Ovary (tissue), 9 donors: ENCODE data around the gene PSMC3IP. TPM values are rescaled to one million over a fixed set of nuclear protein-coding genes. Genes with fewer than 3 reads are reported as not detected.

Experiments used
- DNase-seq, 5 donors: peaks; one replicate each; pipeline ENCODE4 v3.0.0-alpha.2; 2019 to 2020
- H3K27ac ChIP-seq, 2 donors: fragments of 200-600 bp; one replicate each; pipeline versions ENCODE4 v1.5.1 to v1.8.0; 2019 to 2022
- H3K27me3 ChIP-seq: fragments of 200-600 bp; one replicate; pipeline ENCODE4 v1.8.0; 2022
- H3K36me3 ChIP-seq: fragments of 200-600 bp; sonication (generic); one replicate; pipeline ENCODE4 v1.5.1; 2019
- H3K4me1 ChIP-seq: one replicate; pipeline ENCODE4 v1.8.1; 2013; ENCODE audit warnings: mild to moderate bottlenecking, moderate library complexity; ENCODE audit not compliant: insufficient read depth
- H3K4me3 ChIP-seq: fragments of 200-600 bp; sonication (generic); one replicate; pipeline ENCODE4 v1.5.1; 2017
- H3K9me3 ChIP-seq, 2 donors: fragments of 200-600 bp in 1 of 2; sonication (generic) in 1 of 2; one replicate each; pipeline versions ENCODE4 v1.5.1 to v1.8.1; 2013 to 2019; ENCODE audit warnings: mild to moderate bottlenecking in 1 of 2, moderate library complexity in 1 of 2
- CTCF ChIP-seq, 3 donors: fragments of 450-650 bp in 2 of 3; fragments of 200-600 bp in 1 of 3; IDR thresholded peaks; one replicate each; pipeline versions ENCODE4 v1.5.1 to v1.8.0; 2016 to 2022; ENCODE audit warnings: antibody characterized with exemption in 3 of 3, mild to moderate bottlenecking in 1 of 3
- EP300 ChIP-seq: sonication (generic); formaldehyde crosslinking; IDR thresholded peaks from one replicate; pipeline ENCODE4 v1.6.1; 2017; ENCODE audit warnings: antibody characterized with exemption
- POLR2A ChIP-seq: fragments of 450-650 bp; IDR thresholded peaks from one replicate; pipeline ENCODE4 v1.6.1; 2017; ENCODE audit warnings: antibody characterized with exemption, mild to moderate bottlenecking, moderate library complexity
- WGBS, 3 donors: extraction: QIAGEN DNeasy Blood & Tissue Kit in 1 of 3; methylation state at CpG; one replicate each; pipeline versions ENCODE4 v1.1.5 to v1.1.7; 2013 to 2017; 5-methylcytosine and 5-hydroxymethylcytosine counted together
- intact Hi-C, 4 donors: fragments of 100-400 bp; cut with DNase I; formaldehyde crosslinking; loops; one replicate each; pipeline versions ENCODE4 v1.11.0 to v1.15.1; 2022 to 2023
- polyA plus RNA-seq, 2 donors: library from polyadenylated mRNA; stranded (reverse); fragments of 200-250 nt in 1 of 2; fragments of 350-450 nt in 1 of 2; fragmentation: Illumina TruSeq in 1 of 2; extraction: RNeasy Lipid Tissue Mini Kit (QIAGEN cat#74804) in 1 of 2; gene quantifications; one replicate each; pipeline ENCODE4 v1.2.3, GENCODE V29; 2013 to 2014
- total RNA-seq, 7 donors: library from RNA; depleted of rRNA in 2 of 7; stranded (reverse); fragments of >200 nt in 2 of 7; fragmentation: NEBNext Ultra II Directional in 3 of 7; extraction: Animal tissue kit (Norgen Biotek cat#: 25700) in 3 of 7; gene quantifications; one replicate each; pipeline versions ENCODE4 v1.1.0 to v1.2.4, GENCODE V29; 2016 to 2023
- donor health status: DM: no; HTN: no; CAD: no; lungs with moderate emphysema.
- donor health status: DM: no; HTN: no; CAD: no.
- donor health status: Bipolar disorder and iron deficiency.
- donor health status: DM: yes; HTN: yes; CAD: no.
- donor health status: DM: no; HTN: no; CAD: no.
- donor health status: DM: yes; HTN: yes; CAD: no.

Gene PSMC3IP
- total and polyA plus RNA-seq, 9 donors = 1.4 to 7.5 (median 4.4) TPM

GRCh38 chr17:42579794-42580551 lies 2.4 kb upstream of the PSMC3IP start:
- no peak overlapping the region for H3K27ac ChIP-seq
- intact Hi-C loops = loop anchor here in 2 of 4 donors (2.0 to 10.0 kb wide), 6 partner anchors 99 to 608 kb away; partner anchors contain the start of genes RAMP2 (in 2 of the 2), BECN1 (in 1 of the 2), CCR10 (in 1 of the 2) and CNTNAP1 (in 1 of the 2)
- no peaks in the 10 kb centered on the region for H3K9me3 ChIP-seq
- TF ChIP-seq POLR2A (no peak), CTCF (IDR thresholded peaks at IDR 0.05) (no peak), EP300 (no peak)
- WGBS, 3 donors = 21 to 51% (median 34%) methylated on average over 2 of the region's 2 CpGs
- no peaks in the 10 kb centered on the region for H3K27me3 ChIP-seq
- no peak overlapping the region for H3K4me3 ChIP-seq
- H3K4me1 ChIP-seq = peaks cover 4% of the 10 kb centered on the region
- no peaks in the 10 kb centered on the region for H3K36me3 ChIP-seq
- DNase-seq = peak in 1 of 5 donors; percentile 9

- Histone ChIP-seq H3K36me3 (no peaks in the 10 kb centered on the region), H3K4me1 (peaks cover 4% of the 10 kb centered on the region), H3K9me3 (no peaks in the 10 kb centered on the region), H3K27me3 (no peaks in the 10 kb centered on the region), H3K4me3 (peak overlapping the region; percentile 65), H3K27ac (peak overlapping the region in 1 of 2 donors; percentile 78)
- peak in 2 of 3 donors; percentile 70 to 72 for TF ChIP-seq CTCF (IDR thresholded peaks at IDR 0.05)
- no peak for TF ChIP-seq EP300
- DNase-seq = peak; percentile 69 to 87 (median 81)
- intact Hi-C loops = loop anchor here in 2 of 4 donors (2.0 to 5.0 kb wide), 3 partner anchors 100 to 606 kb away; partner anchors contain the start of genes CCR10 (in 1 of the 2) and CNTNAP1 (in 1 of the 2)
- 0 to 1% (median 0%) methylated on average over 20 of the region's 20 CpGs for WGBS, 3 donors
Observed at GRCh38 chr17:42578282-42578869, 847 bp upstream of the PSMC3IP start.

GRCh38 chr17:42577140-42577531 lies 393 bp downstream of the PSMC3IP start:
- peaks cover 4% of the 10 kb centered on the region for H3K4me1 ChIP-seq
- WGBS, 3 donors = 3 to 4% (median 3%) methylated on average over 18 of the region's 18 CpGs
- H3K4me3 ChIP-seq = peak overlapping the region; percentile 65
- H3K9me3 ChIP-seq = no peaks in the 10 kb centered on the region
- TF ChIP-seq CTCF (IDR thresholded peaks at IDR 0.05) = no peak
- TF ChIP-seq EP300 = no peak
- TF ChIP-seq POLR2A = no peak
- no peaks in the 10 kb centered on the region for H3K27me3 ChIP-seq
- H3K27ac ChIP-seq = no peak overlapping the region
- intact Hi-C loops = loop anchor here in 2 of 4 donors (1.0 to 5.0 kb wide), 3 partner anchors 100 to 605 kb away; partner anchors contain the start of genes CCR10 (in 1 of the 2) and CNTNAP1 (in 1 of the 2)
- DNase-seq = no peak
- H3K36me3 ChIP-seq = no peaks in the 10 kb centered on the region

GRCh38 chr17:42574463-42574862 lies 3.1 kb downstream of the PSMC3IP start:
- Histone ChIP-seq H3K4me1 (peaks cover 4% of the 10 kb centered on the region), H3K36me3 (no peaks in the 10 kb centered on the region), H3K27me3 (no peaks in the 10 kb centered on the region), H3K4me3 (no peak overlapping the region), H3K27ac (no peak overlapping the region), H3K9me3 (no peaks in the 10 kb centered on the region)
- DNase-seq = no peak
- 70 to 85% (median 76%) methylated on average over 3 of the region's 3 CpGs for WGBS, 3 donors
- intact Hi-C loops = no loop called here
- TF ChIP-seq CTCF (IDR thresholded peaks at IDR 0.05) (no peak), EP300 (no peak), POLR2A (no peak)
